HG03060 (cell line): ENCODE measurements around the gene PKP2.
"Not testable (repeated sequence)": the region's sequence is repeated elsewhere in the genome, so short reads cannot be mapped to it uniquely, and the experiment has no call there.

Experiments
- ATAC-seq: cut with Tn5 transposase; IDR thresholded peaks from one replicate; pipeline ENCODE4 v1.9.1; 2021; ENCODE audit warnings: low read depth, moderate number of reproducible peaks; ENCODE audit not compliant: unreplicated experiment

PKP2 gene

GRCh38 chr12:32868885-32869284, 27.7 kb downstream of the PKP2 start:
- no peak for ATAC-seq

GRCh38 chr12:32864731-32865130, 31.8 kb downstream of the PKP2 start:
- ATAC-seq, result no peak

- no peak for ATAC-seq
Measured at GRCh38 chr12:32863128-32863527, 33.4 kb downstream of the PKP2 start.

- not testable (repeated sequence) for ATAC-seq
Measured at GRCh38 chr12:32861658-32862057, 34.9 kb downstream of the PKP2 start.

GRCh38 chr12:32860192-32860591, 36.4 kb downstream of the PKP2 start:
- no peak for ATAC-seq

DNA sequence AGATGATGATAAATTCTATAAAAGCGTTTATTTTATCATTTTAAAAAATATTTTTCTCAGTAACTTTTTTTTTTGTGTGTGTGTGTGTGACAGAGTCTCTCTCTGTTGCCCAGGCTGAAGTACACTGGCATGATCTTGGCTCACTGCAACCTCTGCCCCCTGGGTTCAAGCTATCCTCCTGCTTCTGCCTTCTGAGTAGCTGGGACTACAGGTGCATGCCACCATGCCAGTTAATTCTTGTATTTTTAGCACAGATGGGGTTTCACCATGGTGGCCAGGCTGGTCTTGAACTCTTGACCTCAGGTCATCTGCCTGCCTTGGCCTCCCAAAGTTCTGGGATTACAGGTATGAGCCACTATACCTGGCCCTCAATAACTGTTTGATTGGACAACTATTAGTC, 37.2 kb downstream of the PKP2 start:
- no peak for ATAC-seq

GRCh38 chr12:32854716-32855115, 41.9 kb downstream of the PKP2 start:
- ATAC-seq, result no peak

DNA sequence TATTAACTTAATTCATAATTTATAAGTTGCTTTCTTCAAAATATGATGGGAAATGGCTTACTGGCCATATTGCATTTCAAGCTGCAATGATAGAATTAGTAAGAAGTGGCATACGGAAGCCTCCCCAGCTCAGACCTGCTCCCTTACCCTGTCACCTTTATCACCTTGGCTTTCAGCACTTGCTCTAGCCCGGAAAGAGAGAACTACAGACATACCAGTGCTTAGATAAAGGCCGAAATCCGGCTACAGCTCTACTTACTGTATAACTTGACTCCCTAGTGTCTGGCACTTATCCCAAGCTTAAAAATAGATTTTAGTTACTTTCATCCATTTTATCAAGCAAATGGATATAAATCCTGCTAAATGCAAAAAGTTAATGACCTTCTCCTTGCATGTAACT, 42.5 kb downstream of the PKP2 start:
- ATAC-seq, result no peak

DNA sequence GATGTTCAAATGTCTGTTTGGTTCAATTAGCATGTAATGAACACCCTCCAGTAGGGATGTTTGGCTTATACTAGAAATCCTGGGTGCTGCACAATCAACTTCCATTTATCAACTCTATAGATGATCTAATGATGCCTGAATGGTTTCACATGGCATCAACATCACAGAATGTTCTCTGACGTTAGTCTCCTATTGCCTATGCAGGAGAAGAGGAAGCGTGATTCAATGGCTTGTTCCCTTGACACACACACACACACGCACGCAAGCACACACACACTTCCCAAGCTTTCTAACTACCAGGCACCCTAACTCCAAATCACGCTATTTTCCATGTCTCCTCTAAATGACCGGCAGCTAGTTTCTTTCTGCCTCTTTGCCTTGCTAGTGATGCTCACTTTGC, 49.3 kb downstream of the PKP2 start:
- ATAC-seq, result no peak

GRCh38 chr12:32846053-32846452, 50.5 kb downstream of the PKP2 start:
- no peak for ATAC-seq

GRCh38 chr12:32843528-32844095, 53.0 kb downstream of the PKP2 start:
- ATAC-seq, result no peak

DNA sequence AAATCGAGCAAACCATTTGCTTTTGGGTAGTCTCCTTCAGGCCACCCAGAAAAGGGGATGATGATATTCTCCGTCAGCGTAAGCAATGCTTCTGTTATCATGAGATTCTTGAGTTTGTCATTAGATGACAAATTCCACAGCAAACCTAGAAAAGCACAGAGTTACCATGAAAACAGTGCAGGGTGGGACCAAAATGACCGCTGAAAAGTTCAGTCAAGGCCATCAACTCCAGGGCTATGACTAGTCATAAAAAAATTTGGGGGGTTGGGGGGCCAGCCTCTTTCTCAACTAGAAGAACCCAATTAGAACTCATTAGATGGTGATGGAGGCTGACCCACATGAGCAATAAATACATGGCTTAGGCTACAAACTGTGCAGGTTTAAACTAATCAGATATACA, 55.5 kb downstream of the PKP2 start:
- no peak for ATAC-seq

- no peak for ATAC-seq
Measured at GRCh38 chr12:32839828-32840227, 56.7 kb downstream of the PKP2 start.

DNA sequence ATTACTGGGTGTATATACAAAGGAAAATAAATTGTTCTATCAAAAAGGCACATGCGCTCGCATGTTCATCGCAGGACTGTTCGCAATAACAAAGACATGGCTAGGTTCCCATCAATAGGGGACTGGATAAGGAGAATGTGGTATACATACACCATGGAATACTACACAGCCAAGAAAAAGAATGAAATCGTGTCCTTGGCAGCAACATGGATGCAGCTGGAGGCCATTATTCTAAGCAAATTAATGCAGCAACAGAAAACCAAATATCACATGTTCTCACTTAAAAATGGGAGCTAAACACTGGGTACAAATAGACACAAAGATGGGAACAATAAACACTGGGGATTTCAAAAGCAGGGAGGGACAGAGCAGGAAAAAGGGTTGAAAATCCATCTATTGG, 58.6 kb downstream of the PKP2 start:
- ATAC-seq, result no peak

DNA sequence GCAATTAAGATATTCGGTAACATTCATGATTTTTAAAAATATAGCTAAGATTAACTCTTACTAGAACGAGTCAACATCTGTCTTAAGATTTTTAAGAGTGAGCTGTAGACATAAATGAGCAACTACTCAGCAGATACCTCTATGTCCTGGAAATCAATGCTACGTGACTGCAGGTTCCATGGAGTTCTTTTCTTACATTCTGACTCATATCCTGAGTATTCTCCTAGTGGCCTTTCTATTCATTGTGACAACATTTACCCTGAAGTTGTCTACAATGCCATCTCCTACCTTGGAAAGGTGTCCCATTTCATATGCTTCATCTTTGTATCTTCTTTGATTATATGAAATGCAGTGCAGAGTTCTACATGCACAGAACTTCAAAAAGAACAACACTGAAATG, 59.9 kb downstream of the PKP2 start:
- ATAC-seq, result no peak

GRCh38 chr12:32834122-32834521, 62.5 kb downstream of the PKP2 start:
- no peak for ATAC-seq

GRCh38 chr12:32828552-32828951, 68.0 kb downstream of the PKP2 start:
- no peak for ATAC-seq

DNA sequence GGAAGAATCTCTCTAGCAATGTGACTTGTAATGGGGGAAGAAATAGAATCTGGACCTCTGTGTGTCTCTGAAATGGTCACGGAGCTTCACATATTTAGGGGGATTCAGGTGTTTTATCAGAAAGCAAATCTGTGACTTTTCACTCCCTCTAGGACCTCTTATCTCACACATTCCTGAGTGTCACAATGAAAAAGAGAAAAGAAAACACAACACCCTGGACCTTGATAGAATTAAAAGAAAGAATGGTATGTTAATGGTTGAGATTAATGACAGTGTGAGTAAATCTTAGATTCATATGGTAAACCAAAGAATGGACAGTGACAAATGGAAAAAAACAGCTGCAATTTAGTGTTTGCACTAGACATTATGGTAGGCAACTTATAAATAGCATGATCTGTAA, 68.5 kb downstream of the PKP2 start:
- no peak for ATAC-seq

DNA sequence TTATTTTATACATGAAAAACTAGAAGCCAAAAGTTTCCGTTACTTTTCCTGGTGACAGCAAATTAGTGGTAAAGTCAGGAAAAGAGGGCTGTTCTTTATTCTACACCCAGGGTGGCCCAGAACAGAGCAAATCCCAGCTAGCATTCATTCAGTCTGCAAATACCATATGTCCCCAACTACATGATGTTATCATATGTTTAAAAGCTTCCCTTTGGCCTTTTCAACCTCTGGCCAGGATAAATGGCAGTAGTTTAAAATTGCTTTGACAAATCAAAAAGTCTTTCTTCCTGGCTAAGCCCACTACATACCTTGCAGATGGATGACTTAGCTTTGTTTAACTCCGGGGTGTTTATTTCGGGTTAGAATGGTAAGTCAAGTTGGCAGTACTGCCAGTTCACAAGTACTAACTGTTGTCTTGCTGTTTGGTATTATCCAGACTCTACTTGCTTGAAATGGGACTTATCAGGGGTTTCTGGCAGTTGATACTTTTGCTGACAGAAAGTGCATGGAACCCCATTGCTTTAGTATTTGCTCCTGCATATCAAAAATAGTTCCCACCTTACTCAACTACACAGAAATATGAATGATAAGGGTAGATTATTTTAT, 69.7 kb downstream of the PKP2 start:
- no peak for ATAC-seq

DNA sequence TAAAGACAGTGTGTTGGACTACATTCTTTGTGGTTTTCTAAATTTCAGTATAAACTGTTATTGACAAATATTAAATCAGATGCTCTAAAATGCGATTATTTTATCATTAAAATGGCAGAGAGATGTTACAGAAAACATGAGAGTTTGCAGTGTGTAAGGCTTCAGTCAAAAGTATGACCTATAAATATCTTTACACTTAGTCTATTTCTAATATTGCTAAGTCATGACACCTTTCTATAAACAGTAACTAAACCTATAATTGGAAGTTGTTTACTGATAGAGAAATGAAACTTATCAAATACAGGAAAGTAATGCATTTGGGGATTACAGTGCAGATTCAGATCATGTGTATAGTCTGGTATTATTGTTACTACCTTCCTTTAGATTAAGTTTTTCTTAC, 72.0 kb downstream of the PKP2 start:
- ATAC-seq, result peak; percentile 44

- no peak for ATAC-seq
Measured at GRCh38 chr12:32822344-32822743, 74.2 kb downstream of the PKP2 start.

DNA sequence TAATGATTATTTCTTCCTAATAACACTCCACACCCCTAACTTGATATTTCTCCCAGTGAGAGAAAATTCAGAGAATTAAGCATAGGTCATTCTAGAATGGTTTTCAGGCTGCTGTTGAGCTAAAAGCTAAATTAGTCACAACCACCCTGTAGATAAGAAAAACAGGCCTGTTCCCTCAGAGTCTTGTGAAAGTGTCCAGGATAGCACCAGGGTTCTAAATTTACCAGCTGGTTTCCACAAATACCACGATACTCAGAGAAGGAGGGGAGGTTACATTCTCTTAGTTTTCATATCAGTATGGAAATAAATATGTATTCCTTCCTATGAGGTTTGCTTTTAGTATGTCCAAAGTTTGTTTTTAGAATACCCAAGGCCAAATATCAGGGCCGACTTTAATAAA, 74.9 kb downstream of the PKP2 start:
- no peak for ATAC-seq

DNA sequence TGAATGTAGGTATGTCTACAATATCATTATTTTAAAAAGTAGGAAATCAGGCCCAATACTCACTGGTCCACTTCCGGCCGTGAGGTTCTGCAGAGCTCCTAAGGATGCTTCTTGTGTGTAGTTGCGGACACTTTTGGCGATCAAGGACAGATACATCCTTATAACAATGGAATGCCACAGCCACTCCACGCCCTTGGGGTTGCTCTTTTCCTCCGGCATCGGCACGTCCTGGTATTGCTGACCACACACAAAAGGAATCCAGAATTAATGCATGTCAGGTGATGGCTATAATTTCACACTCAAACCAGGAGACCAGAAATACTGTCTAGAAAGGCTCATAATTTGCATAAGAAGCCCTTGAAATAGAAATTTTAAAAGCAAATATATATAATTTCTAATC, 75.3 kb downstream of the PKP2 start:
- no peak for ATAC-seq
